Endothelial cell of umbilical vein (primary cell): ENCODE data around the gene FLRT1. TPM values are rescaled to one million over a fixed set of nuclear protein-coding genes. Genes with fewer than 3 reads are reported as not detected.

ENCODE experiments used
- BruUV-seq: library from RNA; stranded (reverse); fragments of 400-500 nt; replicated peaks from 2 replicates; lab custom pipeline; 2021; lab: Mats Ljungman, UMichigan
- CTCF ChIA-PET: fragments of 300-600, 350-600 bp; sonication (Branson Sonifier 250); formaldehyde crosslinking; loops from one replicate; lab custom pipeline; 2021; ENCODE audit warnings: antibody characterized with exemption, inconsistent platforms; lab: Charles Lee
- POLR2A ChIA-PET: fragments of 300-600, 350-600 bp; sonication (Branson Sonifier 250); formaldehyde crosslinking; loops from one replicate; lab custom pipeline; 2021; ENCODE audit warnings: antibody characterized with exemption, inconsistent platforms; lab: Charles Lee
- DNase-seq: peaks from one replicate; pipeline ENCODE4 v3.0.0-alpha.2; 2011; ENCODE audit warnings: low read depth, low spot score
- FAIRE-seq: peaks from 2 replicates; lab custom pipeline; 2011; peaks lifted over from hg19 to GRCh38; lab: Jason Lieb, UNC
- H2AFZ ChIP-seq: 2 replicates; pipeline ENCODE4 v1.6.0; 2012; ENCODE audit warnings: low read depth, low read length, control low read depth, inconsistent platforms
- H3K27ac ChIP-seq: 2 replicates; pipeline ENCODE4 v1.5.1; 2011; ENCODE audit warnings: low read depth, mild to moderate bottlenecking, control low read depth, low read length, moderate library complexity; ENCODE audit not compliant: insufficient read depth
- H3K27me3 ChIP-seq, 2 experiments: 2 replicates each; pipeline versions ENCODE4 v1.6.0 to v1.6.1; 2011; ENCODE audit warnings: low read length in 2 of 2, mixed read lengths in 1 of 2; ENCODE audit not compliant: control insufficient read depth in 2 of 2, insufficient read depth in 2 of 2
- H3K36me3 ChIP-seq, 2 experiments: 2 replicates in 1 of 2; 3 replicates in 1 of 2; pipeline ENCODE4 v1.5.1; 2011; ENCODE audit warnings: low read length in 2 of 2, mild to moderate bottlenecking in 1 of 2, moderate library complexity in 1 of 2; ENCODE audit not compliant: control insufficient read depth in 2 of 2, insufficient read depth in 2 of 2; ENCODE audit errors: extremely low read depth in 1 of 2
- H3K4me1 ChIP-seq: 3 replicates; pipeline ENCODE4 v1.5.1; 2011; ENCODE audit warnings: mild to moderate bottlenecking, low read length; ENCODE audit not compliant: control insufficient read depth, insufficient read depth; ENCODE audit errors: extremely low read depth
- H3K4me2 ChIP-seq: 2 replicates; pipeline ENCODE4 v1.6.1; 2011; ENCODE audit warnings: low read length, control low read depth, mixed read lengths; ENCODE audit not compliant: insufficient read depth
- H3K4me3 ChIP-seq, 3 experiments: fragments of 200-600 bp in 1 of 3; sonication (generic), shearing (Covaris generic) in 1 of 3; replicated peaks in 1 of 3; 2 replicates each; pipeline ENCODE4 v1.5.1; 2011 to 2016; ENCODE audit warnings: control low read depth in 3 of 3, low read length in 3 of 3, mild to moderate bottlenecking in 2 of 3, inconsistent platforms in 1 of 3, low read depth in 1 of 3, moderate library complexity in 1 of 3; ENCODE audit not compliant: insufficient read depth in 1 of 3
- H3K79me2 ChIP-seq: 2 replicates; pipeline ENCODE4 v1.6.0; 2012; ENCODE audit warnings: low read length, inconsistent platforms; ENCODE audit not compliant: control insufficient read depth, insufficient read depth
- H3K9ac ChIP-seq: replicated peaks from 2 replicates; pipeline ENCODE3; 2011; ENCODE audit warnings: low read length, control low read depth; ENCODE audit not compliant: insufficient read depth; ENCODE audit errors: extremely low read depth
- H3K9me1 ChIP-seq: replicated peaks from 3 replicates; pipeline ENCODE4 v1.6.0; 2011; ENCODE audit warnings: mild to moderate bottlenecking, low read length; ENCODE audit not compliant: control insufficient read depth, insufficient read depth; ENCODE audit errors: extremely low read depth
- H3K9me3 ChIP-seq: replicated peaks from 2 replicates; pipeline ENCODE4 v1.5.1; 2012; ENCODE audit warnings: low read length, inconsistent platforms; ENCODE audit not compliant: control insufficient read depth, insufficient read depth
- H4K20me1 ChIP-seq: replicated peaks from 2 replicates; pipeline ENCODE3; 2011; ENCODE audit warnings: mild to moderate bottlenecking, low read length; ENCODE audit not compliant: control insufficient read depth, insufficient read depth; ENCODE audit errors: extremely low read depth
- EZH2 ChIP-seq: IDR thresholded peaks from 2 replicates; pipeline ENCODE4 v1.6.1; 2012; ENCODE audit warnings: borderline replicate concordance, low read depth, mild to moderate bottlenecking, moderate library complexity, low read length, inconsistent platforms; ENCODE audit not compliant: severe bottlenecking
- FOS ChIP-seq: IDR thresholded peaks from 2 replicates; pipeline ENCODE4 v1.6.1; 2011; ENCODE audit warnings: mild to moderate bottlenecking, low read length, moderate library complexity, borderline replicate concordance; ENCODE audit not compliant: insufficient read depth
- GATA2 ChIP-seq: IDR thresholded peaks from 2 replicates; pipeline ENCODE4 v1.7.0; 2011; ENCODE audit warnings: low read depth, mild to moderate bottlenecking, moderate library complexity, mixed read lengths, low read length; ENCODE audit not compliant: insufficient read length, insufficient read depth
- POLR2A ChIP-seq: IDR thresholded peaks from 2 replicates; pipeline ENCODE4 v1.6.1; 2012; ENCODE audit warnings: low read depth, mild to moderate bottlenecking, control low read depth, low read length
- POLR2AphosphoS5 ChIP-seq: IDR thresholded peaks from 2 replicates; pipeline ENCODE4 v1.6.1; 2012; ENCODE audit warnings: low read depth, mild to moderate bottlenecking, control low read depth, low read length, moderate library complexity; ENCODE audit not compliant: insufficient read depth
- dilution Hi-C: fragments of 300-500 bp; cut with MboI; formaldehyde crosslinking; loops from one replicate; pipeline ENCODE4 v1.15.0; 2019; ENCODE audit warnings: low sequenced_read_pairs; ENCODE audit not compliant: extremely low pct_ligation_motif_present
- intact Hi-C: fragments of 100-400 bp; cut with micrococcal nuclease; formaldehyde crosslinking; loops from one replicate; pipeline ENCODE4 v1.10.0; 2022
- polyA plus RNA-seq, 4 experiments: library from polyadenylated mRNA; depleted of rRNA in 3 of 4; stranded (reverse) in 3 of 4; unstranded in 1 of 4; fragments of >200 nt; gene quantifications; 2 replicates each; pipeline versions ENCODE4 v1.2.1 to v1.2.3, GENCODE V29; 2011 to 2012; ENCODE audit warnings: missing spikeins in 1 of 4
- total RNA-seq: library from RNA; stranded (reverse); gene quantifications from 2 replicates; pipeline ENCODE4 v1.2.3, GENCODE V29; 2021
- TF ChIP-seq, protein P1 (sequence below), 2 donors: IDR thresholded peaks; 1 replicate in 1 of 2; 2 replicates in 1 of 2; pipeline ENCODE4 v1.5.1; 2011; ENCODE audit warnings: low read length in 2 of 2, mild to moderate bottlenecking in 2 of 2, moderate library complexity in 2 of 2, control low read depth in 1 of 2, inconsistent platforms in 1 of 2, low read depth in 1 of 2; ENCODE audit not compliant: insufficient read depth in 1 of 2; ENCODE audit errors: extremely low read depth in 1 of 2
- TF ChIP-seq, protein P2 (sequence below): IDR thresholded peaks from 2 replicates; pipeline ENCODE4 v1.6.1; 2011; ENCODE audit not compliant: insufficient read depth, insufficient read length

Gene FLRT1
- total and polyA plus RNA-seq, 2 donors (not counting 3 experiments of a cell fraction or from before 2014, with no cell fraction given) = not detected

DNA sequence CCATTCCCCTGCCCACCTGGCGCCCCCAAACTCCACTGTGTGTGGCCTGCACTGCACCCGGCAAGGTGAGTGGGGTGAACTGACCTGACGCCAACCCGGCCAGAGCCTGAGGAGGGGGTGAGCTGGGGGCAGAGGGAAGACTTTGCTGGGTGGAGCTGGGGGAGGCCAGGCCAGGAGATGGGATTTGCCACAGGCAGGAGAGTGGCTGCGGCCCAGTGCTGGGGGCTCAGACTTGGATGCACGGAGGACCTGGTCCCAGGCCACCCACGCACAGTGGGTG is 17.8 kb upstream of the FLRT1 start:
- Histone ChIP-seq H3K4me2 (no peak overlapping the region), H3K4me3 (no peak overlapping the region), H3K4me1 (no peaks in the 10 kb centered on the region), H3K27ac (no peak overlapping the region), H3K79me2 (no peaks in the 10 kb centered on the region), H3K36me3 (no peaks in the 10 kb centered on the region), H3K9ac (no peak overlapping the region), H2AFZ (no peak overlapping the region), H3K9me1 (no peaks in the 10 kb centered on the region), H3K27me3 (no peaks in the 10 kb centered on the region), H3K9me3 (no peaks in the 10 kb centered on the region), H4K20me1 (no peaks in the 10 kb centered on the region)
- intact Hi-C loops (no loop called here), dilution Hi-C loops (no loop called here)
- DNase-seq = no peak
- TF ChIP-seq, protein P1, sequence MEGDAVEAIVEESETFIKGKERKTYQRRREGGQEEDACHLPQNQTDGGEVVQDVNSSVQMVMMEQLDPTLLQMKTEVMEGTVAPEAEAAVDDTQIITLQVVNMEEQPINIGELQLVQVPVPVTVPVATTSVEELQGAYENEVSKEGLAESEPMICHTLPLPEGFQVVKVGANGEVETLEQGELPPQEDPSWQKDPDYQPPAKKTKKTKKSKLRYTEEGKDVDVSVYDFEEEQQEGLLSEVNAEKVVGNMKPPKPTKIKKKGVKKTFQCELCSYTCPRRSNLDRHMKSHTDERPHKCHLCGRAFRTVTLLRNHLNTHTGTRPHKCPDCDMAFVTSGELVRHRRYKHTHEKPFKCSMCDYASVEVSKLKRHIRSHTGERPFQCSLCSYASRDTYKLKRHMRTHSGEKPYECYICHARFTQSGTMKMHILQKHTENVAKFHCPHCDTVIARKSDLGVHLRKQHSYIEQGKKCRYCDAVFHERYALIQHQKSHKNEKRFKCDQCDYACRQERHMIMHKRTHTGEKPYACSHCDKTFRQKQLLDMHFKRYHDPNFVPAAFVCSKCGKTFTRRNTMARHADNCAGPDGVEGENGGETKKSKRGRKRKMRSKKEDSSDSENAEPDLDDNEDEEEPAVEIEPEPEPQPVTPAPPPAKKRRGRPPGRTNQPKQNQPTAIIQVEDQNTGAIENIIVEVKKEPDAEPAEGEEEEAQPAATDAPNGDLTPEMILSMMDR (IDR thresholded peaks at IDR 0.05; ENCODE audit: extremely low read depth in 1 of 2, insufficient read depth in 1 of 2, low read depth in 1 of 2, low read length in 2 of 2) = no peak
- TF ChIP-seq POLR2AphosphoS5 (no peak), GATA2 (no peak), FOS (no peak), EZH2 (no peak), POLR2A (no peak)
- TF ChIP-seq, protein P2, sequence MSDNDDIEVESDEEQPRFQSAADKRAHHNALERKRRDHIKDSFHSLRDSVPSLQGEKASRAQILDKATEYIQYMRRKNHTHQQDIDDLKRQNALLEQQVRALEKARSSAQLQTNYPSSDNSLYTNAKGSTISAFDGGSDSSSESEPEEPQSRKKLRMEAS = no peak
- no peak for FAIRE-seq
- BruUV-seq = no TSS peak
- CTCF ChIA-PET = interaction anchor here (1.1 to 2.3 kb wide), 3 partner anchors 11 to 130 kb away, joined by 3 to 10 read pairs (median 6); no protein-coding TSS in a partner anchor
- POLR2A ChIA-PET = no interaction called here
